ENCODE measurements around the gene RYR3. TPM values are rescaled to one million over a fixed set of nuclear protein-coding genes. Genes with fewer than 3 reads are reported as not detected.

Gene RYR3
- total and polyA plus RNA-seq, 4 donors = 0.09 to 1.4 (median 0.47) TPM

DNA sequence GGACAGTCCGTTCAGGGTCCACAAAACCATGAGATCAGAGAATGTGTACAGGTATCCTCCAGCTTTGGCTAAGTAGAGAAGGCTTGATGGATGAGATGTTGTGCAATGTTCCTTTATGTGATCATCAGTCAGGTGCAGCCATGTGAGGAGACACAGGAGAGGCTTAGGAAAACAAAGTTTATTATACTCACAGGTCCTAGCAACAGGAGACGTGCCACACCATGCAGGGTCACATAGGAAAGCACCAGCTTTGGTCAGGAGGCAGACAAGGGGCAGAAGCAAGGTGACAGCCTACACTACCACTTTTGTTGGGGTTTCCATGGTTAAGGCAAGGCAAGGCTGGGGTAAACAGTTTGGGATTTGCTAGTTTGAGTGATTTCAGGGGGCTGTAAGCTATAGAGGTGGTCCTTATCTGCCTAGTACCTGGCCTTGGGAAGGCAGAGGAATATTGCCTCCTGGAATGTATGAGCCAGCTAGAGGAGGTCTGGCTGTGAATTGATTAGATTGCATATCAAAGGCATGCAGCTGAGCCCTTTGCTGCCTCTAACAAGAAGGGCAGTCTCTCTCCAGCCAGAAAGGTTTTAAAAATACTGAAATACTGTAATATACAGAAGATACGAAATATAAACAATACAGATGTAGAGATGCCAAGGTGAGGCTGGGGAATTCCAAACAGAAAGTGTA is 248.6 kb downstream of the RYR3 start:
- H3K36me3 ChIP-seq (ENCODE audit: control insufficient read depth in 4 of 4, insufficient read depth in 4 of 4, low read length in 4 of 4) = no peaks in the 10 kb centered on the region
- H3K27ac ChIP-seq (ENCODE audit: low read depth in 1 of 2, low read length in 1 of 2) = no peak overlapping the region
- no peaks in the 10 kb centered on the region for H3K27me3 ChIP-seq (ENCODE audit: control insufficient read depth in 3 of 3, insufficient read depth in 3 of 3, low read length in 2 of 3)
- no peak overlapping the region for H3K9ac ChIP-seq (ENCODE audit: insufficient read depth in 1 of 2, low read length in 2 of 2)
- 54 to 74% methylated on average over 3 of the region's 3 CpGs for WGBS, 2 donors
- DNase-seq (no peak), ATAC-seq (ENCODE audit: insufficient read depth, low FRiP score) (no peak)
- peaks cover 0 to under 1% (median 0%) of the 10 kb centered on the region in 5 donors for H3K4me1 ChIP-seq (ENCODE audit: control insufficient read depth in 5 of 5, insufficient read depth in 5 of 5, low read length in 5 of 5)
- no peaks in the 10 kb centered on the region for H3K9me3 ChIP-seq (ENCODE audit: control insufficient read depth in 4 of 4, insufficient read depth in 3 of 4, low read length in 3 of 4)
- H3K4me3 ChIP-seq = no peak overlapping the region
- no peak for TF ChIP-seq CTCF (IDR thresholded peaks at IDR 0.05; ENCODE audit: control extremely low read depth, extremely low read depth)

DNA sequence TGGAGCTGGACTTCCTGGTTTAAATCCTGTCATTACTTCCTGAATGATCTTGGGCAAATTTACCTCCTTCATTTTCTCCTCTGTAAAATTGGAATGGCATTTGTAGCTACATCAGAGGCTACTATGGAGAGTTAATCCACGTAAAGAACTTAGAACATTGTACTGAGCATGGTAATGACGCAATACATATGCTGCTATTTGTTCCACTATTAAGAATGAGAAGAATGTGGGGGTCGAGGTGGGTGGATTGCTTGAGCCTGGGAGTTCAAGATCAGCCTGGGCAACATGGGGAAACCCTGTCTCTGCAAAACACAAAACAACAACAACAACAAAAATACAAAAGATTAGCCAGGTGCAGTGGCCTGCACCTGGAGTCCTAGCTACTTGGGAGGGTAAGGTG is 250.6 kb downstream of the RYR3 start:
- no peaks in the 10 kb centered on the region for H3K9me3 ChIP-seq (ENCODE audit: control insufficient read depth in 4 of 4, insufficient read depth in 3 of 4, low read length in 3 of 4)
- H3K4me3 ChIP-seq = no peak overlapping the region
- no peak for DNase-seq
- 54 to 62% methylated on average over 3 of the region's 3 CpGs for WGBS, 2 donors
- no peaks in the 10 kb centered on the region for H3K36me3 ChIP-seq (ENCODE audit: control insufficient read depth in 4 of 4, insufficient read depth in 4 of 4, low read length in 4 of 4)
- no peak for TF ChIP-seq CTCF (IDR thresholded peaks at IDR 0.05; ENCODE audit: control extremely low read depth, extremely low read depth)
- no peak overlapping the region for H3K27ac ChIP-seq (ENCODE audit: low read depth in 1 of 2, low read length in 1 of 2)
- no peak overlapping the region for H3K9ac ChIP-seq (ENCODE audit: insufficient read depth in 1 of 2, low read length in 2 of 2)
- ATAC-seq (ENCODE audit: insufficient read depth, low FRiP score) = no peak
- no peaks in the 10 kb centered on the region for H3K27me3 ChIP-seq (ENCODE audit: control insufficient read depth in 3 of 3, insufficient read depth in 3 of 3, low read length in 2 of 3)
- peaks cover 0 to 7% (median 0%) of the 10 kb centered on the region in 5 donors for H3K4me1 ChIP-seq (ENCODE audit: control insufficient read depth in 5 of 5, insufficient read depth in 5 of 5, low read length in 5 of 5)

- TF ChIP-seq CTCF (IDR thresholded peaks at IDR 0.05; ENCODE audit: control extremely low read depth, extremely low read depth) = no peak
- H3K4me3 ChIP-seq = no peak overlapping the region
- H3K4me1 ChIP-seq (ENCODE audit: control insufficient read depth in 5 of 5, insufficient read depth in 5 of 5, low read length in 5 of 5) = peaks cover 0 to 7% (median 0%) of the 10 kb centered on the region in 5 donors
- no peaks in the 10 kb centered on the region for H3K27me3 ChIP-seq (ENCODE audit: control insufficient read depth in 3 of 3, insufficient read depth in 3 of 3, low read length in 2 of 3)
- DNase-seq = no peak
- no peak overlapping the region for H3K27ac ChIP-seq (ENCODE audit: low read depth in 1 of 2, low read length in 1 of 2)
- 88 to 89% methylated on average over 5 of the region's 5 CpGs for WGBS, 2 donors
- no peaks in the 10 kb centered on the region for H3K36me3 ChIP-seq (ENCODE audit: control insufficient read depth in 4 of 4, insufficient read depth in 4 of 4, low read length in 4 of 4)
- no peak for ATAC-seq (ENCODE audit: insufficient read depth, low FRiP score)
- no peaks in the 10 kb centered on the region for H3K9me3 ChIP-seq (ENCODE audit: control insufficient read depth in 4 of 4, insufficient read depth in 3 of 4, low read length in 3 of 4)
- H3K9ac ChIP-seq (ENCODE audit: insufficient read depth in 1 of 2, low read length in 2 of 2) = no peak overlapping the region
Measured at GRCh38 chr15:33561967-33562366, 251.2 kb downstream of the RYR3 start.

- no peak for TF ChIP-seq CTCF (IDR thresholded peaks at IDR 0.05; ENCODE audit: control extremely low read depth, extremely low read depth)
- Histone ChIP-seq H3K4me3 (no peak overlapping the region), H3K9ac (ENCODE audit: insufficient read depth in 1 of 2, low read length in 2 of 2) (no peak overlapping the region), H3K9me3 (ENCODE audit: control insufficient read depth in 4 of 4, insufficient read depth in 3 of 4, low read length in 3 of 4) (no peaks in the 10 kb centered on the region), H3K36me3 (ENCODE audit: control insufficient read depth in 4 of 4, insufficient read depth in 4 of 4, low read length in 4 of 4) (no peaks in the 10 kb centered on the region), H3K4me1 (ENCODE audit: control insufficient read depth in 5 of 5, insufficient read depth in 5 of 5, low read length in 5 of 5) (peaks cover 0 to 7% (median 0%) of the 10 kb centered on the region in 5 donors), H3K27me3 (ENCODE audit: control insufficient read depth in 3 of 3, insufficient read depth in 3 of 3, low read length in 2 of 3) (no peaks in the 10 kb centered on the region), H3K27ac (ENCODE audit: low read depth in 1 of 2, low read length in 1 of 2) (no peak overlapping the region)
- DNase-seq (peak; percentile 50 to 82 (median 59)), ATAC-seq (ENCODE audit: insufficient read depth, low FRiP score) (no peak)
- WGBS, 2 donors = 37 to 43% methylated on average over 3 of the region's 3 CpGs
Measured at GRCh38 chr15:33565094-33565493, 254.3 kb downstream of the RYR3 start.

All from lung (tissue), 12 donors.